Hepatocyte (in vitro differentiated cells): Measurements from ENCODE around the gene CLIP3.

Experiments used
- CTCF ChIP-seq: fragments of 200-600 bp; sonication (generic); IDR thresholded peaks from 2 replicates; pipeline ENCODE4 v1.5.1; 2016; ENCODE audit warnings: antibody characterized with exemption, mild to moderate bottlenecking; ENCODE audit not compliant: poor library complexity
- EZH2 ChIP-seq: fragments of 200-600 bp; sonication (generic); IDR thresholded peaks from 2 replicates; pipeline ENCODE4 v1.6.1; 2016; ENCODE audit warnings: antibody characterized with exemption, mild to moderate bottlenecking, borderline replicate concordance
- EZH2phosphoT487 ChIP-seq: fragments of 200-600 bp; sonication (generic); IDR thresholded peaks from one replicate; pipeline ENCODE4 v1.6.1; 2018; ENCODE audit warnings: antibody characterized with exemption, mild to moderate bottlenecking, low read depth, moderate library complexity; ENCODE audit not compliant: unreplicated experiment, severe bottlenecking

GRCh38 chr19:36008336-36008978, 24.2 kb downstream of the CLIP3 start, which contains the start of gene SYNE4:
- TF ChIP-seq CTCF: no peak
- TF ChIP-seq EZH2: no peak
- TF ChIP-seq EZH2phosphoT487: no peak
